Measurements from ENCODE around the gene TNFSF4. TPM values are rescaled to one million over a fixed set of nuclear protein-coding genes. Genes with fewer than 3 reads are reported as not detected.
"Not testable (repeated sequence)": the region's sequence is repeated elsewhere in the genome, so short reads cannot be mapped to it uniquely, and the experiment has no call there.

The TNFSF4 gene
- total RNA-seq, 2 donors from 2014 or later: 0.44 to 1.1 TPM

DNA sequence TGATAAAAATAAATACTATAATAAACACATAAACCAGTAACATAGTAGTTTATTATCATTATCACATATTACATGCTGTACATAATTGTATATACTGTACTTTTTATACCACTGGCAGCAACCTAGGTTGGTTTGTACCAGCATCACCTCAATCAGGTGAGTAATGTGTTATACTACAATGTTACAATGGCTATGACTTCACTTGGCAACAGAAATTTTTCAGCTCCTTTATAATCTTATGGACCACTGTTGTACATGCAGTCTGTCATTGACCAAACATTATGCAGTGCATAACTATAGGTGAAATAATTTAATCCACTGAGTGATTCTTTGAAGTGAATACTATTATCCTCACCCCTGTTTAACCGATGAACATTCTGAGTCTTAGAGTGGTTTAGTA lies 44.5 kb downstream of the TNFSF4 start:
- no peaks in the 10 kb centered on the region for H3K4me1 ChIP-seq

DNA sequence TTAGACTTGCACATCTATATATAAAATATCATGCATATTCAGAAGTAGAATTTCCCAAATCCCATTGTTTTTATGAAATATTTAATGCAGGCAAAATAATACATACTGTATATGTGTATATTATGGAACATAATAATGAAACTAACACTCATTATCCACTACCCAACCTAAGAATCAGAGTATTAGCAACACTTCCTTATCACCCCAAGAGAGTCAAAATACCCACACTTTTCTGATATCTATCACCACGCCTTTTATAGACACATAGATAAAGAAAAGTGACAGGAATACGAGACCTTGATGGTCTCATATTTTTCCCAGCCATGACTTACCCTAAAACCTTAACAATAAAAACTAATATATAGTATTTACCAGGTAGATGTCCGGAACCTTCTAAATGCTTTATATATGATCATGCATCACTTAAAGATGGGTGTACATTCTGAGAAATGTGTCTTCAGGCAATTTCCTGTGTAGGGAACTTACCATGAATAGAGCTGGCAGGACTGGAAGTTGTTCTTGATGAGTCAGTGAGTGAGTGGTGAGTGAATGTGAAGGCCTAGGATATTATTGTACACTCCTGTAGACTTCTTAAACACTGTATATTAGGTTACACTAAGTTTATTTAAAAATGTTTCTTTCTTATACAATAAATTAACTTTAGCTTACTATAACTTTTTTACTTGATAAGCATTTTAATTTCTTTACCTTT lies 45.5 kb downstream of the TNFSF4 start:
- Histone ChIP-seq H3K4me1 (no peaks in the 10 kb centered on the region), H3K9me3 (no peaks in the 10 kb centered on the region), H3K9ac (ENCODE audit: low read depth in 2 of 2, low read length in 2 of 2) (no peak overlapping the region), H3K4me3 (no peak overlapping the region), H3K27me3 (no peaks in the 10 kb centered on the region), H3K27ac (no peak overlapping the region), H3K36me3 (no peaks in the 10 kb centered on the region)
- intact Hi-C loops (cut with DNase I): no loop called here
- DNase-seq: no peak
- TF ChIP-seq, protein P1, sequence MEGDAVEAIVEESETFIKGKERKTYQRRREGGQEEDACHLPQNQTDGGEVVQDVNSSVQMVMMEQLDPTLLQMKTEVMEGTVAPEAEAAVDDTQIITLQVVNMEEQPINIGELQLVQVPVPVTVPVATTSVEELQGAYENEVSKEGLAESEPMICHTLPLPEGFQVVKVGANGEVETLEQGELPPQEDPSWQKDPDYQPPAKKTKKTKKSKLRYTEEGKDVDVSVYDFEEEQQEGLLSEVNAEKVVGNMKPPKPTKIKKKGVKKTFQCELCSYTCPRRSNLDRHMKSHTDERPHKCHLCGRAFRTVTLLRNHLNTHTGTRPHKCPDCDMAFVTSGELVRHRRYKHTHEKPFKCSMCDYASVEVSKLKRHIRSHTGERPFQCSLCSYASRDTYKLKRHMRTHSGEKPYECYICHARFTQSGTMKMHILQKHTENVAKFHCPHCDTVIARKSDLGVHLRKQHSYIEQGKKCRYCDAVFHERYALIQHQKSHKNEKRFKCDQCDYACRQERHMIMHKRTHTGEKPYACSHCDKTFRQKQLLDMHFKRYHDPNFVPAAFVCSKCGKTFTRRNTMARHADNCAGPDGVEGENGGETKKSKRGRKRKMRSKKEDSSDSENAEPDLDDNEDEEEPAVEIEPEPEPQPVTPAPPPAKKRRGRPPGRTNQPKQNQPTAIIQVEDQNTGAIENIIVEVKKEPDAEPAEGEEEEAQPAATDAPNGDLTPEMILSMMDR (IDR thresholded peaks at IDR 0.05): no peak

More for the DNA sequence above, 44.5 kb downstream of the TNFSF4 start:
- DNase-seq: no peak
- TF ChIP-seq, protein P1 (IDR thresholded peaks at IDR 0.05): no peak
- no peaks in the 10 kb centered on the region for H3K36me3 ChIP-seq
- intact Hi-C loops (cut with DNase I): no loop called here
- no peaks in the 10 kb centered on the region for H3K27me3 ChIP-seq
- no peaks in the 10 kb centered on the region for H3K9me3 ChIP-seq
- H3K4me3 ChIP-seq: no peak overlapping the region
- H3K9ac ChIP-seq (ENCODE audit: low read depth in 2 of 2, low read length in 2 of 2): no peak overlapping the region
- no peak overlapping the region for H3K27ac ChIP-seq

DNA sequence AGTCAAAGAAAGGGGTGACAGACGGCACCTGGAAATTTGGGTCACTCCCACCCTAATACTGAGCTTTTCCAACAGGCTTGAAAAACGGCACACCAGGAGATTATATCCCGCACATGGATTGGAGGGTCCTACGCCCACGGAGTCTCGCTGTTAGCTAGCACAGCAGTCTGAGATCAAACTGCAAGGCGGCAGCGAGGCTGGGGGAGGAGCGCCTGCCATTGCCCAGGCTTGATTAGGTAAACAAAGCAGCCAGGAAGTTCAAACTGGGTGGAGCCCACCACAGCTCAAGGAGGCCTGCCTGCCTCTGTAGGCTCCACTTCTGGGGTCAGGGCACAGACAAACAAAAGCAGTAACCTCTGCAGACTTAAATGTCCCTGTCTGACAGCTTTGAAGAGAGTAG lies 53.2 kb downstream of the TNFSF4 start:
- H3K27ac ChIP-seq; H3K4me3 ChIP-seq; H3K27me3 ChIP-seq; DNase-seq; H3K4me1 ChIP-seq; H3K9me3 ChIP-seq; H3K36me3 ChIP-seq; intact Hi-C loops (cut with DNase I); H3K9ac ChIP-seq (ENCODE audit: low read depth in 2 of 2, low read length in 2 of 2): not testable (repeated sequence)

DNA sequence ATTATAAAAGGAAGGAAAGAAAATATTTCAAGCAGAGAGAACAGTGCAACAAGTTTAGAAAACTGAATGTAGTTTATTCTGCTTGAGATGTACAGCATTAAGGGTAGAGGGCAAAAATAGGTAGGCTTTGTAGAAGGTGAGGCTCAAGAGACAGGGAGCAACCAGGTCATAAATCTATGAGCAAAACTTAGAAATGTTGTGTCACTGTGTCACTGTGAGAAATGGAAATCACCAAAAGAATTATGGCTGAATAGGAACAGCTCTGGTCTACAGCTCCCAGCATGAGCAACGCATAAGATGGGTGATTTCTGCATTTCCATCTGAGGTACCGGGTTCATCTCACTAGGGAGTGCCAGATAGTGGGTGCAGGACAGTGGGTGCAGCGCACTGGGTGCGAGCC lies 53.6 kb downstream of the TNFSF4 start:
- no peaks in the 10 kb centered on the region for H3K27me3 ChIP-seq
- intact Hi-C loops (cut with DNase I): no loop called here
- H3K4me1 ChIP-seq: no peaks in the 10 kb centered on the region
- no peaks in the 10 kb centered on the region for H3K9me3 ChIP-seq
- DNase-seq: no peak
- TF ChIP-seq, protein P1 (IDR thresholded peaks at IDR 0.05): no peak
- no peak overlapping the region for H3K9ac ChIP-seq (ENCODE audit: low read depth in 2 of 2, low read length in 2 of 2)
- no peak overlapping the region for H3K4me3 ChIP-seq
- no peaks in the 10 kb centered on the region for H3K36me3 ChIP-seq
- no peak overlapping the region for H3K27ac ChIP-seq

DNA sequence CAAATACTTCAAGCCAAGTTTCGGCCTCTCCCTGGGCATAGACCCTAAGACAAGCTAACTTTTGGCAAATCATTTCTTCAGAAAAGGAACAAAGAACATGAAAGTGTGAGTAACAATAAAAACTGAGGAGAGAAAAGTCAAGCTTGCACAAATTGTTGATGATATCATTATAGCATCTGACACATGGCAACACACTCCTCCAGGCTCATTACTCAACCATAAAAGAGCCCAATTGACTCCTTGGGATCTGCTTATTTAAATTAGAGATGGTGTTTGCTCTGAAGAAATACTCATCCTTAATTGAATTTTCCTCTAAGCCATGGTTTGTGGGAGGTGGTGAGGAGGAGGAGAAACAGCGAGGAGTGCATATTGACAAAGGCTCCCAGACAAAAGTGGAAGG lies 54.5 kb downstream of the TNFSF4 start:
- Histone ChIP-seq H3K27ac (no peak overlapping the region), H3K27me3 (no peaks in the 10 kb centered on the region), H3K9me3 (no peaks in the 10 kb centered on the region), H3K4me3 (no peak overlapping the region), H3K9ac (ENCODE audit: low read depth in 2 of 2, low read length in 2 of 2) (no peak overlapping the region), H3K4me1 (no peaks in the 10 kb centered on the region), H3K36me3 (no peaks in the 10 kb centered on the region)
- intact Hi-C loops (cut with DNase I): no loop called here
- TF ChIP-seq, protein P1 (IDR thresholded peaks at IDR 0.05): no peak
- DNase-seq: no peak

DNA sequence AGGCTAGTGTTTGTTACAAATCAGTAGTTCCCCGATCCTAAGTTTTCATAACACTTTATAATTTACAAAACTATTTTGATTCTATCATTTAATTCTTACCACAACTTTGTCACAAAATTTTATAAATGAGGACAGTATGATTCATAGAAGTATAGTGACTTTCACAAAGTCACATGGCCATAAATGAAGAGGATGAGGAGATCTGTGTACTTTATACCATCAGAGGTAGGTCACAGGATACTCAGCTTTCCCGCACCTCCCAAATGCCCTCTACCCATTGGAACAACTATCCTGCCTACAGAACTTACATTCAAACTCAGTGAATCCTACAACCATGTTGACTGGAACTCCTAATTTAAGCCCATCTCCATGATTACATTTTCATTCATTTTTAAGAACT lies 56.3 kb downstream of the TNFSF4 start:
- intact Hi-C loops (cut with DNase I): no loop called here
- Histone ChIP-seq H3K4me3 (no peak overlapping the region), H3K9me3 (no peaks in the 10 kb centered on the region), H3K27me3 (no peaks in the 10 kb centered on the region), H3K27ac (no peak overlapping the region), H3K4me1 (no peaks in the 10 kb centered on the region), H3K9ac (ENCODE audit: low read depth in 2 of 2, low read length in 2 of 2) (no peak overlapping the region), H3K36me3 (no peaks in the 10 kb centered on the region)
- TF ChIP-seq, protein P1 (IDR thresholded peaks at IDR 0.05): no peak
- no peak for DNase-seq
